K562 (cell line): Measurements from ENCODE around the gene TRAPPC2L. TPM values are rescaled to one million over a fixed set of nuclear protein-coding genes. Genes with fewer than 3 reads are reported as not detected.

ENCODE experiments used
- ATAC-seq: fragments of 200-7000 bp; cut with Tn5 transposase; 3 replicates; pipeline ENCODE4 v1.9.1; 2020; ENCODE audit warnings: moderate library complexity
- BruUV-seq: library from RNA; stranded (reverse); fragments of 400-500 nt; replicated peaks from 2 replicates; lab custom pipeline; 2021; lab: Mats Ljungman, UMichigan
- CTCF ChIA-PET: fragments of 300-600 bp; formaldehyde crosslinking; extraction: SDS; loops from one replicate; lab custom pipeline; 2021; ENCODE audit warnings: low intra/inter-chr PET ratio; lab: Yijun Ruan, JAX
- POLR2A ChIA-PET: fragments of 300-600, 350-650 bp; sonication (Branson Sonifier 250); formaldehyde crosslinking; extraction: SDS; loops from one replicate; lab custom pipeline; 2021; ENCODE audit warnings: antibody characterized with exemption, inconsistent platforms; lab: Yijun Ruan, JAX
- DNase-seq, 4 experiments: peaks; one replicate each; pipeline versions ENCODE4 v3.0.0 to v3.0.0-alpha.2; 2011 to 2018; ENCODE audit warnings: low spot score in 3 of 4, mixed read lengths in 3 of 4; ENCODE audit errors: extremely low read depth in 1 of 4
- FAIRE-seq: peaks from 2 replicates; lab custom pipeline; 2011; peaks lifted over from hg19 to GRCh38; lab: Jason Lieb, UNC
- H2AFZ ChIP-seq: 2 replicates; pipeline ENCODE4 v1.6.0; 2011; ENCODE audit warnings: low read depth, low read length, control low read depth, inconsistent platforms
- H3K27ac ChIP-seq: fragments of 200-600 bp; 3 replicates; pipeline ENCODE4 v1.8.0; 2011; ENCODE audit warnings: low read depth, mild to moderate bottlenecking, control low read depth, inconsistent platforms, low read length, moderate library complexity, mixed read lengths; ENCODE audit errors: extremely low read depth
- H3K27me3 ChIP-seq, 2 experiments: fragments of 300-600 bp in 1 of 2; 2 replicates in 1 of 2; 3 replicates in 1 of 2; pipeline versions ENCODE4 v1.6.0 to v1.8.0; 2011; ENCODE audit warnings: inconsistent platforms in 2 of 2, low read length in 2 of 2, mild to moderate bottlenecking in 1 of 2, mixed read lengths in 1 of 2, moderate library complexity in 1 of 2; ENCODE audit not compliant: control insufficient read depth in 2 of 2, insufficient read depth in 2 of 2
- H3K36me3 ChIP-seq: fragments of 300-600 bp; 3 replicates; pipeline ENCODE4 v1.8.0; 2011; ENCODE audit warnings: mild to moderate bottlenecking, low read length, inconsistent platforms; ENCODE audit not compliant: control insufficient read depth, insufficient read depth
- H3K4me1 ChIP-seq, 2 experiments: fragments of 200-600 bp in 1 of 2; replicated peaks in 1 of 2; 2 replicates in 1 of 2; 3 replicates in 1 of 2; pipeline versions ENCODE4 v1.5.1 to v1.8.0; 2011; ENCODE audit warnings: inconsistent platforms in 2 of 2, low read length in 2 of 2, mild to moderate bottlenecking in 1 of 2, mixed read lengths in 1 of 2, moderate library complexity in 1 of 2; ENCODE audit not compliant: control insufficient read depth in 2 of 2, insufficient read depth in 2 of 2
- H3K4me2 ChIP-seq: 2 replicates; pipeline ENCODE4 v1.6.1; 2011; ENCODE audit warnings: low read length, control low read depth, inconsistent platforms, mixed read lengths; ENCODE audit not compliant: insufficient read depth
- H3K4me3 ChIP-seq: fragments of 200-600 bp; sonication (generic), shearing (Covaris generic); 2 replicates; pipeline ENCODE4 v1.5.1; 2016; ENCODE audit warnings: control low read depth, inconsistent platforms
- H3K79me2 ChIP-seq: fragments of 200-600 bp; 3 replicates; pipeline ENCODE4 v1.8.0; 2011; ENCODE audit warnings: low read length, inconsistent platforms; ENCODE audit not compliant: control insufficient read depth, insufficient read depth
- H3K9ac ChIP-seq, 2 experiments: 2 replicates each; pipeline versions ENCODE4 v1.6.0 to v1.6.1; 2011; ENCODE audit warnings: low read depth in 2 of 2, low read length in 2 of 2, control low read depth in 1 of 2, inconsistent platforms in 1 of 2, mild to moderate bottlenecking in 1 of 2, mixed read lengths in 1 of 2; ENCODE audit not compliant: insufficient read depth in 1 of 2
- H3K9me1 ChIP-seq: one replicate; pipeline ENCODE4 v1.6.0; 2011; ENCODE audit warnings: inconsistent platforms, mild to moderate bottlenecking, low read length, moderate library complexity; ENCODE audit not compliant: control insufficient read depth, insufficient read depth
- H3K9me3 ChIP-seq: replicated peaks from 2 replicates; pipeline ENCODE4 v1.5.1; 2011; ENCODE audit warnings: low read depth, low read length, inconsistent platforms; ENCODE audit not compliant: control insufficient read depth, insufficient read depth
- H4K20me1 ChIP-seq: replicated peaks from 2 replicates; pipeline ENCODE4 v1.6.1; 2011; ENCODE audit warnings: low read length, inconsistent platforms, mixed read lengths; ENCODE audit not compliant: control insufficient read depth, insufficient read depth
- E4F1 ChIP-seq: fragments of 250-450 bp; sonication (Bioruptor Pico); IDR thresholded peaks from 2 replicates; pipeline ENCODE4 v1.5.0; 2021; ENCODE audit warnings: mild to moderate bottlenecking, borderline replicate concordance
- FOXM1 ChIP-seq, 2 experiments: fragments of 450-650 bp in 1 of 2; sonication (generic) in 1 of 2; formaldehyde crosslinking in 1 of 2; IDR thresholded peaks; 2 replicates each; pipeline versions ENCODE4 v1.6.1 to v1.9.0; 2017 to 2022; ENCODE audit warnings: low read depth in 2 of 2, mild to moderate bottlenecking in 2 of 2, missing genetic modification reagents in 1 of 2, moderate library complexity in 1 of 2
- HDAC1 ChIP-seq, 2 experiments: fragments of 450-650 bp; IDR thresholded peaks; 2 replicates each; pipeline ENCODE4 v1.6.1; 2016 to 2017; ENCODE audit warnings: inconsistent platforms in 1 of 2, mild to moderate bottlenecking in 1 of 2, moderate library complexity in 1 of 2
- POLR2G ChIP-seq: fragments of 200-400 bp; formaldehyde crosslinking; IDR thresholded peaks from 2 replicates; pipeline ENCODE4 v1.6.1; 2017; ENCODE audit warnings: low read depth, mild to moderate bottlenecking, antibody characterized with exemption, low read length, moderate library complexity
- RBM22 ChIP-seq: fragments of 200-400 bp; formaldehyde crosslinking; IDR thresholded peaks from 2 replicates; pipeline ENCODE4 v1.6.1; 2018; ENCODE audit warnings: low read length, low read depth; ENCODE audit not compliant: poor library complexity, severe bottlenecking
- STAT5B ChIP-seq: fragments of 250-450 bp; sonication (Bioruptor Pico); IDR thresholded peaks from 2 replicates; pipeline ENCODE4 v1.8.0; 2021; ENCODE audit warnings: mild to moderate bottlenecking, inconsistent platforms
- TOE1 ChIP-seq, 2 experiments: fragments of 450-650 bp in 1 of 2; sonication (generic) in 1 of 2; formaldehyde crosslinking in 1 of 2; IDR thresholded peaks; 2 replicates each; pipeline versions ENCODE4 v1.7.1 to v1.8.0; 2016 to 2022; ENCODE audit warnings: borderline replicate concordance in 2 of 2, mild to moderate bottlenecking in 2 of 2, antibody characterized with exemption in 1 of 2, inconsistent platforms in 1 of 2, low read depth in 1 of 2, missing genetic modification reagents in 1 of 2, moderate library complexity in 1 of 2
- WGBS: fragments of 100-300 bp; shearing (Covaris generic); methylation state at CpG from one replicate; pipeline ENCODE4 v1.1.6; 2016; ENCODE audit warnings: low coverage, mixed read lengths; ENCODE audit not compliant: insufficient coverage; ENCODE audit errors: missing lambda C conversion rate; 5-methylcytosine and 5-hydroxymethylcytosine counted together
- in situ Hi-C: fragments of 300-500 bp; cut with MboI; formaldehyde crosslinking; loops from 4 replicates; pipeline ENCODE4 v1.15.0; 2018; ENCODE audit warnings: inconsistent platforms, mixed read lengths
- intact Hi-C: fragments of 100-400 bp; cut with micrococcal nuclease; formaldehyde crosslinking; loops from 2 replicates; pipeline ENCODE4 v1.14.2; 2022
- polyA plus RNA-seq, 8 experiments: library from polyadenylated mRNA; depleted of rRNA in 4 of 8; stranded (reverse) in 5 of 8; unstranded in 3 of 8; fragments of >200 nt; fragmentation: Nextera tagmentation in 2 of 8; fragmentation: Illumina TruSeq in 1 of 8; extraction: Ambion mirVana in 2 of 8; extraction: Trizol in 1 of 8; gene quantifications; 2 replicates each; pipeline versions ENCODE4 v1.2.1 to v1.2.3, GENCODE V29; 2011 to 2014; ENCODE audit warnings: inconsistent platforms in 1 of 8, missing spikeins in 1 of 8
- total RNA-seq, 7 experiments: library from RNA; depleted of rRNA in 6 of 7; stranded (reverse); fragments of >200 nt in 6 of 7; fragmentation: Illumina TruSeq in 2 of 7; extraction: Trizol in 2 of 7; gene quantifications; 2 replicates each; pipeline versions ENCODE4 v1.2.1 to v1.2.3, GENCODE V29; 2011 to 2021; ENCODE audit warnings: low replicate concordance in 1 of 7

The TRAPPC2L gene
- total and polyA plus RNA-seq, 9 of the 15 experiments (the other 6 are each of a cell fraction or from before 2014, with no cell fraction given): 60.4 to 398 (median 97.5) TPM

GRCh38 chr16:88908307-88908706, 51.4 kb downstream of the TRAPPC2L start:
- 89% methylated on average over 10 of the region's 17 CpGs for WGBS
- Histone ChIP-seq H3K4me2 (no peak overlapping the region), H3K79me2 (peaks cover 94% of the 10 kb centered on the region), H3K9ac (no peak overlapping the region; a peak in 1 of 4 replicates), H3K4me3 (no peak overlapping the region), H3K4me1 (peaks cover 8 to 95% of the 10 kb centered on the region in 2 experiments; a peak in 4 of 5 replicates), H3K36me3 (peaks cover 73% of the 10 kb centered on the region), H4K20me1 (peaks cover 93% of the 10 kb centered on the region), H3K27me3 (no peaks in the 10 kb centered on the region), H2AFZ (no peak overlapping the region), H3K9me1 (peaks cover 21% of the 10 kb centered on the region), H3K27ac (no peak overlapping the region), H3K9me3 (no peaks in the 10 kb centered on the region)
- ChIA-PET CTCF (no interaction called here), POLR2A (interaction anchor here (0.6 kb wide), 1 partner anchor 74 kb away, joined by 3 read pairs; no protein-coding TSS in a partner anchor)
- no peak for FAIRE-seq
- in situ Hi-C loops: no loop called here
- no peak for ATAC-seq
- TF ChIP-seq RBM22 (peak; percentile 12), FOXM1 (IDR thresholded peaks at IDR 0.05; ENCODE audit: low read depth) (no peak), FOXM1 (CRISPR knock-in tag; IDR thresholded peaks at IDR 0.05; ENCODE audit: low read depth) (no peak), TOE1 (IDR thresholded peaks at IDR 0.05; ENCODE audit: borderline replicate concordance) (no peak), TOE1 (CRISPR knock-in tag; IDR thresholded peaks at IDR 0.05; ENCODE audit: borderline replicate concordance, low read depth) (no peak), E4F1 (CRISPR knock-in tag) (no peak), STAT5B (CRISPR knock-in tag) (no peak), HDAC1 (IDR thresholded peaks at IDR 0.05) (no peak), POLR2G (peak; percentile 49; the same call in 1 of the 2 replicates)
- no TSS peak for BruUV-seq
- intact Hi-C loops: no loop called here
- no peak for DNase-seq
